ENCODE results near the gene ZKSCAN2.
A peak's percentile ranks its signal among the peaks of the same experiment; 100 is the strongest.

Gene ZKSCAN2

DNA sequence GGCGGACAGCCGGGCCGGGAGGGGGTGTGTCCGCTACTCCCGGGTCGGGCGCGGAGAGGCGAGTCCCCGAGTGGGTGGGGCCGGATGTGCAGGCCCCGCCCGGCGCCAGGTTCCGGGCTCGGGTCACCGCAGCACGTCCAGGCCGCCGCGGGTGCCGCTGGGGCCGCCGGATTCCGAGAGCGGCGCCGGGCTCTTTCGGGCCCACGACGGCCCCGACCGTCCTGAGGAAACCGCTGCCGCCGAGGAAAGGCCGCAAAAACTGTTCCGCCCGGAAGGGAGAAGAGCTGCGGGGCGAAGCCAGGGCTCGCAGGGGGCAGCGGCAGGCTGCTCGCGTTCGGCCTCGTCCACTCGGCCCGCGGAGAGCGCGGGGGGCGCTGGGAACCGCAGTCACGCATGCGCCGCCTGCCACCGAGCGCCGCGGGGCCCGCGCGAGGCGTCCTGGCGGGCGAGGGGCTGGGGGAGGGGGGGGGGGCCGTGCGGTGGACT, at the start of gene ZKSCAN2:
ZKSCAN2 (minus strand) TSS at position 376 of the 486 bp plus-strand sequence. CDS start 718 bp downstream, outside the sequence.
- peak; percentile 87 for DNase-seq (ENCODE audit: low read depth)

DNA sequence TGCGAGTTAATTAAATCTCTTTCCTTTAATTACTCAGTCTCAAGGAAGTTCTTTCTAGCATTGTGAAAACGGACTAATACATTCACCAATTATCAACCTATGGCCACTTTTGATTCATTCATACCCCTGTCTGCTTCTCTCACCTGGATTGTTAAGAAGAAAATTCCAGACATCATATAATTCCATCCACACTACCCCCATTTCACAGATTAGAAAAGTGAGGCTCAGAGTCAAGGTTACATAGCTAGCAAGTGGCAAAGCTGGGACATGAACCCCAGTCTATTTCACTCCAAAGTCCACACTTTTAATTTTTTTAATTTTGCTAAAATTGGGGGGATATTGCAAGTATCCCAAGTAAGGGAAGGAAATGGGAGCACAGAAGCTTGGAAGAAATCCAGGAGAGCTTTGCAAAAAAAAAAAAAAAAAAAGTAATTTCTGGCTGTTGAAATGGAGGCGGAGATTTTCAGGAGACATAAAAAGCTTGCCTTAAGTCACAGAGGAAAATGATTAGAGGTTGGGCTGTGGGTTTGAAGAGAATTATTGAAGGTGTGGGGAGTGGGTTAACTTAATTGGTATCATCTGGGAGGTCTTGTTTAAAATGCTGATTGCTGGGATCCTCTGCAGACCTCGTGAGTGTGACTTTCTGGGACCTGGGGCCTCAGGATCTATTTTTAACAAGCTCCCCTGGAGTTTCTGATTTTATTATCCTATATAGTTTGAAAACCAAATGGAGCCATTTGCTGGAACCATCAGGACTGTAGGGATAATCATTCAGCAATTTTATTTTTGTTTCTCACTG, 42.3 kb upstream of the ZKSCAN2 start:
- DNase-seq (ENCODE audit: low read depth) = no peak

DNA sequence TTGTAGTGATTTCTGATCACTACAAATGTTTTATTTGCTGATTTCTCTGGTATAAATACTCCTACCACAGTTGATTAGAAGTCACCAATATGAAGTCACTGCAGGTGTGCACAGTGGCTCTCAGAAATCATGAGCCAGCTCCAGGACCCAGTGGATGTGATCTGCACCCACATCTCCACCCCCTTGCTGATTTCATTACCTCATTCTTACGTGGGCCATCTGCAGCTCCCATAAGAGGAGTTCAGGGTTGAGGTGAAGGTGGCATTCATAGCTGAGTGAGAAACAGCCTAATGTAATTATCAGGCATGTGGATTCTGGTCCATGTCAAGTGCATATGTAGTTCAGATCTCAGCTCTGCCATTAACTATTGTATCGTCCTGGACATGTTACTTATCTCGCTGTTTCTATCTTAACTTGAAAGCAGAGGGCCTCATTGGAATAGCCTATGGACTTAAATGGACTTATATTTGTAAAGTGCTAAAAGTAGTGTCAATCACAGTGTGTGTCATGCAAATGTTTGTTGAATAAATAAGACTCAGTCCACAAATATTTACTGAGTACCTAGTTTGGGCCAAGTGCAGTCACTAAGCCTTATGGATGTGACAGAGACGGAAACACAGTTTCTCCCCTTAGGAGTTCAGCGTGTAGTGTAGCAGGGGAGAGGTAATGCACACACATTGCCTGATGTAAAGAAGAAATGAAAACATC, 40.7 kb upstream of the ZKSCAN2 start:
- no peak for DNase-seq (ENCODE audit: low read depth)

DNA sequence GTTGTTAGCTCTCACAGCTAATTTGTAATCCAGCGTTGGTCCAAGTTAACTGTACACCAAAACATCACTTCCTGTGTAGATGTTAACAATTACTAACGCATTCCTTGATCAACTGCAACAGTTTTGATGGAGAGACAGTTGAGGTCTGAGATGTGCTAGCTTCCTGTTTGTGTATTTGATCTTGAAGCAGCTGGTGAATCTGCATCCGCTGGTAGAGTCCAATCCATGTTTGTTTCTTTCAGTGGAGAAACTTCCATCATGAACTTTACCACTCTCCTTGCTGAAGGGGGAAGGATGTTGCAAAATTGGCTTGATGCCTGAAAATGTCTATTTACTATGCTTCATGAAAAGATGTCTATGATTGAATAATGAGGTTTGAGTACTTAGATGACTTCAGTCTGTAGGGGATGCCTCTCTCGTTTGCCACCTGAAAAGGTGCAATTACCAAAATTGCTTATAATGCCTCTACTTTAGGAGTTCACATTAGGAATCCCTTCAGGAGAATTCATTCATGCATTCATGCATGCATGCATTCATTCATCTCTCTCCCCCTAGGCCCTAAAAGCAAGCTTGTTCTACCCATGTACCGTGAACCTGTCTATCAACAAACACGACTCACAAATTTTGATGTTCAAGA, 39.6 kb upstream of the ZKSCAN2 start:
- DNase-seq (ENCODE audit: low read depth) = no peak

DNA sequence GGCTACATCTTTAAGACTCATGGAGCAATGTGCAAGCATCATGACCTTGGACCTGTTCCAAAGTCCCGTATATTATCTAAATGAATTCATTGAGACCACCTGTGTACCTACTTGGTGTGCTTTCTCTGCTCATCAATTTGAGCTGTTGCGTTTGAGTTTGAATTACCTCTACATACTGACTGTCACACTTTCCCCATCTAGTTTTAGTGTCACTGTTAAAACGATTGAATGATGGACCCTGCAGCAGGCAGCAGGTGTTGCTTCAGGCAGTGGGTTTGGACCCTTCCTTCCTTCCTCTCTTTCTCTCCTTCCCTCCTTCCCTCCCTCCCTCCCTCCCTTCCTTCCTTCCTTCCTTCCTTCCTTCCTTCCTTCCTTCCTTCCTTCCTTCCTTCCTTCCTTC, 33.9 kb upstream of the ZKSCAN2 start:
- no peak for DNase-seq (ENCODE audit: low read depth)

DNA sequence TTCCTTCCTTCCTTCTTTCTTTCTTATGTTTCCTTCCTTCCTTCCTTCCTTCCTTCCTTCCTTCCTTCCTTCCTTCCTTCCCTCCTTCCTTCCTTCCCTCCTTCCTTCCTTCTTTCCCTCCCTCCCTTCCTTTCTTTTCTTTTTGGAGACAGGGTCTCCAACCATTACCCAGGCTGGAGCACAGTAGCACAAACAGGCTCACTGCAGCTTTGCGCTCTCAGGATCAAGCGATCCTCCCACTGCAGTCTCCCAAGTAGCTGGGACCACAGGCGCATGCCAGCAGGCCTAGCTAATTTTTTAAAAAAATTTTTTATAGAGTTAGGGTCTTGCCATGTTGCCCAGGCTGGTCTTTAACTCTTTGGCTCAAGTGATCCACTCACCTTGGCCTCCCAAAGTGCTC, 31.8 kb upstream of the ZKSCAN2 start:
- no peak for DNase-seq (ENCODE audit: low read depth)

DNA sequence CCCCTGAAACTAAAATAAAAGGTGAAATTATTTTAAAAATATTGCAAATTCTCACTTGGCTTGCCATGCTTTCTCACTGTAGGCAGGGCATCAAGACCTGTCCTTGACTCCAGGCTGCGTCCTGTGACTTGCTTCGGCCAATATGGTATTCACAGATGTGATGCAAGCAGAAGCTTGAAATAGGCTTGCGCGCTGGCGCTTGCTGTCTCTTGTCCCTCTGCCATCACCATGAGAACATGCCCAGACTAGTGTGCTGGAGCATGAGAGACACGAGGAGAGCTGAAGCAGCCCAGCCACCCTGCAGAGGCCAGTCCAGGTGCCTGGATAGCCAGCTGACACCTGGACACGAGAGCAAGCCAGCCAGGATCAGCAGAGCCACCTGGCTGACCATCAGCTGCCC, 21.8 kb upstream of the ZKSCAN2 start:
- DNase-seq (ENCODE audit: low read depth) = no peak

DNA sequence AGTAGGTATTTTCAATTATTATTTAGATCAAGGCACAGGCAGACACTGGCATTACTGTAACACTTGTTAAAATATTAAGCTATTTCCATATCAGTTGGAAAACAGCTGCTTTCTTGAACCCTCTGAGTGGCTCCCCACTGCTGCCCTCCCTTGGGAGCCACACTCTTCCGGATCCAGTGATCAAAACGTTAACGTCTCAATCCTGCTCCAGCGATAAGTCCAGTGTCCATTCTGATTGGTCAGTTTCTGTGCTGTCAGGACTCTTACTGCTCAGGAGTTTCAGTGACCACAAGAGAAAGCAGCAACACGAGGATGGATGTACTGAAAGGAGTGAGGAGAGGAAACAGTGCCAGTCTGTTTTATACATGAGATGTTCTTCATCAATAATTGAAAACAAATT, 13.8 kb upstream of the ZKSCAN2 start:
- DNase-seq (ENCODE audit: low read depth) = no peak

DNA sequence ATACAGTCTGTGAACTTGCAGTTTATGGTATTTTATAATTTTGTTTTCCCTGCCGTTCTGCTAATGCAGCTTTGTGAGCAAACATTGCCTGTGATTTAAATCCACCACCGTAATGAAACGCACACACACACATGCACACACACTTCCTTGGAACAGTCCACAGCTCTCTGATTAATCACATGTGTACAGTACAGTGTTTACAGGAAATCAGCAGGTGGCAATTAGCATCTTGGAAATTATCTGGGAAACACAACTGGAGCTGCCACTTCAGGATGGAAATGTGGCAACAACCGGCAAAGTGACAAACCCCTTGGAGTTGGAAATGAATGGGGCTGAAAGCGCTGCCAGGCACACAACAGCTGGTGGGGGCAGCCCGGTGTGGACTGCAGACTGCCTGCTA, 12.9 kb upstream of the ZKSCAN2 start:
- DNase-seq (ENCODE audit: low read depth) = no peak

DNA sequence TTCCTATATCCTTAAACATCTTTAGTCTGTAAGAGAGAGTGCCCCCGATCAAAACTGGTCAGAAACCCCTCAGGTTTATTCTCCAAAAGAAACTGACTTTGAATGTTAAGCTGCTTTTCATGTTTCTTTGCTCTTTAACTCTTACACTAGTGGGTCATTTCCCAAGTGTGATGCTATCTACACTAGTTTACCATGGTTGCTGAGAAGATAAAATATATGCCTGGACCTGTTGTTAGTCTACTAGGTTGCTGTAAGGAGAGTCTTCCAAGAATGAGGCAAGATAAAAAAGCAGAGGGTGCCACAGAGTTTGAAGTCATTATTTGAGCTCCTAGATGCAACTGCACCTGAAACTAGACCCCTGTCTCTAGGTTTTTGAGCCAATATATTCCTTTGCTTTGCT, 12.2 kb upstream of the ZKSCAN2 start:
- DNase-seq (ENCODE audit: low read depth) = no peak

DNA sequence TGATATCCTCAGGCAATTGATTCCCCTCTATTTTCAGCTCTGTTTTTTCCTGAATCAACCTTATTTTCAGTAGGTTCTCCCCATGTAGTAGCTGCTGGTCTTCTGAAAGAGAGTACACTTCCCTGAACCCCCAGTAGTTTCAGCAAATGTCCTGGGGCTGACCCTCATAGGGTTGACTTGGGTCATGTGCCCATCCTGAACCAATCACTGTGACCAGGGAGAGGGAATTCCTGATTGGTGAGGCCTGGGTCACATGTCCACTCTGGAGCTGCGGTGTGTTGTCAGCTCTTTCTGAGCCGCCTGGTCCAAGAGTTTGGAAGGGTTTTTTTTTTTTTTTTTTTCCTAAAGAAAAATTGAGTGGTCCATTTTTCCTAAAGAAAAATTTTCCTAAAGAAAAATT, 8.3 kb upstream of the ZKSCAN2 start:
- DNase-seq (ENCODE audit: low read depth) = no peak

DNA sequence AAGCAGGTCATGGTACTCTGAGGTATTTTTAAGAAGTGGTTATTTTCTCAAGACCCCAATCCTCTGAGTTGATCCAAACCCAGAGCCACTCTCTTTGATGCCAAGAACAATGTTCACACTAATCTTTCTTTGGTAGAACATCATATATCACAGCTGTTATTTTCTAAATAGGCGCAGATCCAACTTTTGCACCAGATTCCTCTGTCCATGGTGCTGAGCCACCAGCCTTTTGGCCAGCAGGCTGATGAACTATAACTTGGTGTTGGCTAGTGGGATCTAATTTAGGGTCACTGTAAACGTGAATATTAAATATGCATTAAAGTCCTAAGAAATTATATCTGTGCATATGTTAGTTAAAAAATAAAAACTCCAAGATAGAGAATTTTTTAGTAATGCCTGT, 7.0 kb upstream of the ZKSCAN2 start:
- DNase-seq (ENCODE audit: low read depth) = no peak

DNA sequence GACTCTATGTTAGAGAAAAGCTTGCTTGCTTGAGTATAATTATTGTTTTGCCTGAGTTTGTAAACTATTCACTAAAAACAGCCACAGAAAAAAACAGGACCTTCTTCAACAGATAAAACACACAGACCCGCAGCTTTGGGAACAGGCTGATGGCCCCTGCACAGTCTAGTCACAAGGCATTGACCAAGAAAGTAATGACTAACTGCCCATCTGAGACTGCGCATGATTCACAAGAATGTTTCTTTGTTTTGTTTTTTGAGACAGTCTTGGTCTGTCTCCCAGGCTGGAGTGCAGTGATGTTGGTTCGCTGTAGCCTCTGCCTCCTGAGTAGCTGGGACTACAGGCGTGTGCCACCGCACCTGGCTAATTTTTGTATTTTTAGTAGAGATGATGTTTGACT, 2.8 kb upstream of the ZKSCAN2 start:
- no peak for DNase-seq (ENCODE audit: low read depth)

DNA sequence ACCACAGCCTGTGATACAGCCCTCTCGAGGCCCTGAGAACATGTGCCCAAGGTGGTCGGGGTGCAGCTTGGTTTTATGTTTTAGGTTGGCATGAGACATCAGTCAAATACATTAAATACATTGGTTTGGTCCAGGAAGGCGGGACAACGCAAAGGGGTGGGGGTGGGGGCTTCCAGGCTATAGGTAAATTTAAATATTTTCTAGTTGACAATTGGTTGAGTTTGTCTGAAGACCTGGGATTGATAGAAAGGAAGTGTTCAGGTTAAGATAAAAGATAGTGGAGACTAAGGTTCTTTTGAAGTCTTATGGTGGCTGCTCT, 1.2 kb upstream of the ZKSCAN2 start:
- no peak for DNase-seq (ENCODE audit: low read depth)

DNA sequence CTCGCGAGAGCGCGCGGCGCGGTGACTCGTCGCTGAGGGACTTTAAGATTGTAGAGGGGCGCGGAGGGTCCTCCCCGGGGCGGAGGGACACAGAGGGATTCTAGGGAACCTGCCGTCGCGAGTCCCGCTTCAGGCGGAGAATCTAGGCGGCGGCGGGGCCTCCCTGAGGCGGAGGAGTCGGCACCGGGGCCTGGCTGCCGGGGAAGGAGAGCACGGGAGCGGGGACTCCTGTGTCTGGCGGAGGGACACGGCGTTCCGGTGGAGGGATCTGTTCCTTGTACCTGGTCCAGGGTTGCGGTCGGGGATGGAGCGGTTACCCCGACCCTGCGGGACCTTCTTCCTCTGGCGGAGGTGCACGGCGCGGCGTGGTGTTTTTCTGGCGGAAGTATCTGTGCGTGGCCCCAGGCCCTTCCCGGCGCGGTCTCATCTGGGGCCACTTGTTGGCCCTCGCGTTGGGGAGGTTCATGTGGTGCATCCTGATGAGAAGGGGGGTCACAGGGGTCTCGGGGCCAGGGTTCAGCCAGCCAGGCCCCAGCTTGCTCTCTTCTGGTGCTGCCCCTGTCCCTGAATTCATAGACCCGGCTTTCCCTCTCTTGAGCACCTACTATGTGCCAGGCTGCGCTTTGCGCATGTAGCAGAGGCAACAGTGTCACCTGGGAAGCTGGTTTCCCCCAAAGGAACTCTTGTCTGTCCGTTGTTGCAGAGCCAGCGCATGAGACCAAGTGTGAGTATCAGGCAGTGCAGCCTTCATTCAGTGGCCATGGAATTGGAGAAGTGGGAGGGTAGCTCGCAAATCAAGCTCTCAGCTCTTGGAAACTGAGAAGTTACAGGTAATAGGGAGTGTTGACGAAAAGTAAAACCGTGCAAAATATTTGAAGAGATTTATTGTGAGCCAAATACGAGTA, 563 bp upstream of the ZKSCAN2 start:
- DNase-seq (ENCODE audit: low read depth) = peak; percentile 78

DNA sequence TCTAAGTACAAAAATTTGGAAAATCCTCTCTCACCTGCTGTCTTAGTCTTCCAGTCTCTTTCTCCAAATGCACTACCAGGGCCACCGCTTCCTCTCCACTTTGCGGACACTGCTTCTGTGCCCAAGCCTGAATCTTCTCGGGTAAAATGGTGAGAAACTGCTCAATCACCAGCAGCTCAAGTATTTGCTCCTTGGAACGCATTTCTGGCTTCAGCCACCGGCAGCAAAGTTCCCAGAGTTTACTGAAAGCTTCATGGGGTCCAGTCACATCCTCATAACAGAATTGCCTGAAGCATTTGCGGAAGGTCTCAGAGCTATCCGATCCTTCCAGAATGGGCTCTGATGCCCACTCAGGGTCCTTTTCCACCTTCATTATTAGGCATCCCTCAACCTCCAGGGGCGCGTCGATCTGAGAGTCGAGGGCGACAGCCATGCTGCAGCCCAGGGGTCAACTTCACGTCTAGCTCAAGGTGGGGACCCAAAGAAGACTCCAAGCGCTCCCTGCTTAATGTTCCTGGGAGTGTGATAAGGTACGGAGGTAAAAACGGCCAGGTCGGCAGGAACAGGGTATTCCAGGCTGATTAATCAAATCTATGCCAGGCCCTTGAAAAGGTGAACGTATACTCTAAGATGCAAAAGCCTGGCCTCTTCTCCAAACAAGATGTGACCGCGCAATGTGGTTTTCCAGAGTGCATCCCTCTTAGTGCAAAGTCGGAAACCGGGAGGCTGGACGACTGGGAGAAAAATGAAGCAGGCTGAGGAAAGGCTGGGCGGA, 763 bp downstream of the ZKSCAN2 start:
- DNase-seq (ENCODE audit: low read depth) = no peak

DNA sequence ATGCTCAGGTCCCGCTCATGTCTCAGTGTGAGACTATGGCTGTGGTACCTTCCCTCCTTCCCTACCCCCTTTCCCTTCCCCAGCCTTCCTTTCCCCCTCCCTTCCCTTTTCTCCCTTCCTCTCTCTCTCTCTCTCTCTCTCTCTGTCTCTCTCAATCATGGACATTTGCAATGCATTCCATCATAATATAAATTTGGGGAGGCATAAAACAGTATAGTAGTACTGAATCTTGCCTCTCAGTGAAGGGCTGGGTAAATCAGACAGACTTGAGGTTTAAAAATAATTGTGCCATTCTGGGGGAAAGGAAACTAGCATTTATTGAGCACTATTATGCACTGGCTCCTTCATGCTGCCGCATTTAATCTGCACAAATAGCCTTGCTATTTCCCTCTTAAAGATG, 4.3 kb downstream of the ZKSCAN2 start:
- DNase-seq (ENCODE audit: low read depth) = no peak

DNA sequence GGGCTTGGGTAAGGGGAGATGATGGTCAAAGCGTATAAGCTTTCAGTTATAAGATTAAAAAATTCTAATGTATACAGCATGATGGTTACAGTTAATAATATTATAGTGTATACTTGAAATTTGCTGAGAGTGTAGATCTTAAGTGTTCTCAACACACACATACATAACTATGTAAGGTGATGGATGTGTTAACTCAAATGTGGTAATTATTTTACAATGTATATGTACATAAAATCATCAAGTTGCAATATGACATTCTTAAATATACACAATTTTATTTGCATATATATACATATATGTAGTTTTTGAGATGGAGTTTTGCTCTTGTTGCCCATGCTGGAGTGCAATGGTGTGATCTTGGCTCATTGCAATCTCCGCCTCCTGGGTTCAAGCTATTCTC, 7.2 kb downstream of the ZKSCAN2 start:
- no peak for DNase-seq (ENCODE audit: low read depth)

DNA sequence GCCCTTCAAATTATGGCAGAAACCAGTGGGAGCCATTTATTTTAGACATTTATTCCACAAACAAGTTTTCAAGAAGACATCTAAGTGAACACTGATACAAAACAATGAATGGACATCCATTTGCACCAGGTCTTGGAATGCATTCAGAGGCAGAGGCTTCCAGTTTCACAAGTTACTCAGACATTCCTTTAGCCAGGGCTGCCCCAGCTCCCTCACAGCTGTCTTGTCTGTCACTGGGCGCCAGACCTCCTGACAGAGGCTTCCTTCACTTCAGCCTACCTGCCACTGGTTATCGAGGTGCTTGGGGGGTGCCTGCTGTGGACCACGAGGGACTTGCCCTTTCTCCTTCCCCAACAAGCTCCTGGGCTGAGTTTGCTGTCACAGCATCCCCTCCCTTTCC, 21.7 kb downstream of the ZKSCAN2 start:
- DNase-seq (ENCODE audit: low read depth) = no peak

DNA sequence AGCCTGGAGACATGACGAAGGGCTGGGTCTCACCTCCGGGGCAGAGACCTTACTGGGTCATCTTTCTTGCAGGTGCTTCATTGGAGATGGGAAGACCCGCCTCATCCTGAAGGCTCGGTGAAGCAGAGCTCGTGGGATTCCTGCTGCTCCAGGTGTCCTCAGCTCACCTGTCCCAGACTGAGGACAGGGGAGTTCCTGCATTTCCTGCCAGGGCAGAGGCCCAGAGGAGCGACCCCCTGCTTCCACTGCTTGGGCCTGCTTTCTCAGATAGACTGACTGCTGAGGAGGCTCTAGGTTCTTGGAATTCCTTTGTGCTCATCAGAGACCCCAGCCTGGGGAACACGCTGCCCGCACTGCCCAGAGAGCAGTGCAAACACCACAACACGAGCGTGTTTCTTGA, 29.3 kb downstream of the ZKSCAN2 start:
- no peak for DNase-seq (ENCODE audit: low read depth)

DNA sequence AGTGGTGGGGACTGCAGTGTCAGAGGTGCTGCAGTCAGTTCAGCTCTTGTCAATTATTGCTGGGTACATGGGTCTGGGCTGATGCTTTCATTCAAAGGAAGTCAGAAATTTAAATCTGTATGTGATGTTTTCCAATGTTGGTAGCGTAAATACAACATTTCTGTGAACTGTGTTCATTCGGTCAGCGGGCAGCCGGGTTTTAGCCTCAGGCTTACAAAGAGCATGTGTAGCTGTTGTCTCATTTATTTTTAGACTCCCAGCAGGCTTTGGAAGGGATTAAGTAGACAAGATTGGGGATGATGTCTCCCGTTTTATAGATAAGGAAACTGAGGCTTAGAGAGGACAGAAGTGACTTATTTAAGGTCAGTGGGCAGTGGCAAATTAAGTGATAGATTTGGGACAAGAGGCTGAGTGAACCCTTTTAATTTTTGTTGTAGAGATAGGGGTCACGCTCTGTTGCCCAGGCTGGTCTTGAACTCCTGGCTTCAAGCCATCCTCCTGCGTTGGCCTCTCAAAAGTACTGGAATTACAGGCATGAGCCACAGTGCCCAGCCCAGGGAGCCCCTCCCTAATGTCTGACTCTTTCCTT, 32.8 kb downstream of the ZKSCAN2 start:
- no peak for DNase-seq (ENCODE audit: low read depth)

All from activated T-cell treated with anti-CD3 and anti-CD28 coated beads for 48 hours (primary cell).